ENCODE data around the gene PYCR2. TPM values are rescaled to one million over a fixed set of nuclear protein-coding genes. Genes with fewer than 3 reads are reported as not detected.

PYCR2 gene
- total RNA-seq, 1 donor from 2014 or later, result 47.4 TPM

- TF ChIP-seq POLR2AphosphoS5 (IDR thresholded peaks at IDR 0.05; ENCODE audit: insufficient read depth in 1 of 2, low read depth in 1 of 2) (no peak), CTCF (IDR thresholded peaks at IDR 0.05) (no peak), POLR2A (IDR thresholded peaks at IDR 0.05) (no peak)
- intact Hi-C loops (cut with DNase I), result loop anchor here (10.0 kb wide), 1 partner anchor 109 kb away; the partner anchor contains the start of gene SRP9
- no peak for DNase-seq (ENCODE audit: extremely low spot score in 2 of 2)
- H3K27me3 ChIP-seq, result no peaks in the 10 kb centered on the region
- peaks cover 41% of the 10 kb centered on the region for H3K4me1 ChIP-seq
- H3K4me3 ChIP-seq, result peak overlapping the region in 1 of 2 donors; percentile 94
- no peaks in the 10 kb centered on the region for H3K36me3 ChIP-seq
- H3K27ac ChIP-seq, result peak overlapping the region; percentile 92
- H3K9me3 ChIP-seq, result no peaks in the 10 kb centered on the region
Measured at GRCh38 chr1:225883616-225884265, 40.3 kb downstream of the PYCR2 start.

GRCh38 chr1:225882694-225883615 is 41.1 kb downstream of the PYCR2 start:
- Histone ChIP-seq H3K36me3 (no peaks in the 10 kb centered on the region), H3K27ac (peak overlapping the region; percentile 92), H3K9me3 (no peaks in the 10 kb centered on the region), H3K4me1 (peaks cover 49% of the 10 kb centered on the region), H3K27me3 (no peaks in the 10 kb centered on the region), H3K4me3 (peak overlapping the region; percentile 94)
- no peak for DNase-seq (ENCODE audit: extremely low spot score in 2 of 2)
- TF ChIP-seq CTCF (IDR thresholded peaks at IDR 0.05), result no peak
- no peak for TF ChIP-seq POLR2A (IDR thresholded peaks at IDR 0.05)
- TF ChIP-seq POLR2AphosphoS5 (IDR thresholded peaks at IDR 0.05; ENCODE audit: insufficient read depth in 1 of 2, low read depth in 1 of 2), result no peak
- intact Hi-C loops (cut with DNase I), result loop anchor here (10.0 kb wide), 1 partner anchor 108 kb away; the partner anchor contains the start of gene SRP9

GRCh38 chr1:225881959-225882693 is 41.9 kb downstream of the PYCR2 start, which contains the start of gene TMEM63A:
TSS of gene TMEM63A (minus strand) at chr1:225882380. CDS start at chr1:225877580, 4,800 bp downstream.
- DNase-seq (ENCODE audit: extremely low spot score in 2 of 2), result no peak
- peaks cover 57% of the 10 kb centered on the region for H3K4me1 ChIP-seq
- no peaks in the 10 kb centered on the region for H3K27me3 ChIP-seq
- H3K4me3 ChIP-seq, result peak within 1 kb of the TSS; percentile 94
- peak within 1 kb of the TSS; percentile 92 for H3K27ac ChIP-seq
- H3K36me3 ChIP-seq, result no peaks in the 10 kb centered on the region
- intact Hi-C loops (cut with DNase I), result loop anchor here (10.0 kb wide), 1 partner anchor 107 kb away; the partner anchor contains the start of gene SRP9
- peak in 1 of 2 donors; percentile 73 for TF ChIP-seq POLR2A (IDR thresholded peaks at IDR 0.05)
- TF ChIP-seq CTCF (IDR thresholded peaks at IDR 0.05), result peak in 2 of 3 experiments; percentile 29 to 42
- TF ChIP-seq POLR2AphosphoS5 (IDR thresholded peaks at IDR 0.05; ENCODE audit: insufficient read depth in 1 of 2, low read depth in 1 of 2), result peak; percentile 78 to 92
- no peaks in the 10 kb centered on the region for H3K9me3 ChIP-seq

GRCh38 chr1:225881081-225881958 is 42.7 kb downstream of the PYCR2 start:
- Histone ChIP-seq H3K27me3 (no peaks in the 10 kb centered on the region), H3K4me3 (peak overlapping the region; percentile 94), H3K27ac (peak overlapping the region; percentile 92), H3K9me3 (no peaks in the 10 kb centered on the region), H3K4me1 (peaks cover 59% of the 10 kb centered on the region), H3K36me3 (no peaks in the 10 kb centered on the region)
- DNase-seq (ENCODE audit: extremely low spot score in 2 of 2), result no peak
- intact Hi-C loops (cut with DNase I), result loop anchor here (10.0 kb wide), 1 partner anchor 107 kb away; the partner anchor contains the start of gene SRP9
- no peak for TF ChIP-seq POLR2AphosphoS5 (IDR thresholded peaks at IDR 0.05; ENCODE audit: insufficient read depth in 1 of 2, low read depth in 1 of 2)
- TF ChIP-seq CTCF (IDR thresholded peaks at IDR 0.05), result no peak
- TF ChIP-seq POLR2A (IDR thresholded peaks at IDR 0.05), result no peak

Data from vagina (tissue), 2 donors.